HG02623 (cell line): Measurements from ENCODE around the gene PHACTR1.

Source experiments
- ATAC-seq: cut with Tn5 transposase; IDR thresholded peaks from one replicate; pipeline ENCODE4 v1.9.1; 2021; ENCODE audit warnings: moderate library complexity; ENCODE audit not compliant: unreplicated experiment

Gene PHACTR1

DNA sequence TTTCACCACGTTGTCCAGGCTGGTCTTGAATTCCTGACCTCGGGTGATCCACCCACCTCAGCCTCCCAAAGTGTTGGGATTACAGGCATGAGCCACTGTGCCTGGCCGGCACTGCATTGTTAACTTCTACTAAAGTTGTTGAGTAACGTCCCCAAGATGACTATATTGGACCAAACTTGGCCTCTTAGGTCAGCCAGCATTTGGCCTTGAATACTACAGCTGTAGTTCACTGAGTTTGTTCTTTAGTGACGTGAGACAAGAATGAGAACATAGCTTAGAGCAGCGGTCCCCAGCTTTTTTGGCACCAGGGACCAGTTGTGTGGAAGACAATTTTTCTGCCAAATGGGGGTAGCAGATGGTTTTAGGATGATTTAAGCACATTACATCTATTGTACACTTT, 374.6 kb downstream of the PHACTR1 start:
- no peak for ATAC-seq

DNA sequence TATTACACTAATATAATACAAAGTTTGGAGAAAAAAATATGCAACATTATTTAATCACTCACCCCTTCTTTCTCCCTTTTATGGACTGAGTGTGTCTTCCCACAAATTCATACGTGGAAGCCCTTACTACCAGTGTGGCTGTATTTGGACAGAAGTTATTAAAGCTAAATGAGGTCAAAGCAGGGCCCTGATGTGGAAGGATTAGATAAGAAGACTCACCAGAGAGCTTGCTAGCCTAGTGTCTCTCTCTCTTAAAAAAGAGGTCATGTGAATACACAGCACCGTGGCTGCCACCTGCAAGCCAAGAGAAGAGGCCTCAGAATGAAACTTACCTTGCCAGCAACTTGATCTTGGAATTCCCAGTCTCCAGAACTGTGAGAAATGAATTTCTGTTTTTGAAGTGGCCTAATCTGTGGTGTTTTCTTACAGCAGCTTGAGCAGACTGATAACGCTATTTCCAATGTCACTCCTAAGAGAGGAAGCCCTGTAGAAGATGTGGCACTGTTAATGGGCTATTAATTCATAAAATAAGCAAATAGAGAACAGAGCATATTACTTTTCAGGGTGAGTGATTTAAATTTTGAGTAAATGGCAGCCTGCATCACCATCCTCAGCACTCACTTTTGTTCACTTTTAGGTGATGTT, 378.3 kb downstream of the PHACTR1 start:
- no peak for ATAC-seq

DNA sequence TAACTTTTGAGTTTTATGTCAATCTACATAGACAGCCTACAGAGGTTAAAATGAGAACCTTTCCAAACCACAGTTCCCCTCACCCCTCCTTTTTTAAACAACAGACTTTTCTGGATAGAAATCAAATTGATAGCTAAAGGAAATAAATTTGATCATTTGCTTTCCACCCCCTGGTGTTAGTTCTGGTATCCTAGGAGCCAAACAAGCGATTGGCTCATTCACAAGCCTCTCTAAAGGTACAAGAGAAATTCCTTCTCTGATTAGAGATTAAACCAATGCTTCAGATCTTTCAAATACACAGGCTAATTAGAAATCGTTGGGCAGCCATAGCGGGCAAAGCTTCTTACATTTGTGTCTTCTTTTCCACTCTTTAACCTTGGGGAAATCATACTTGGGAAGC, 379.5 kb downstream of the PHACTR1 start:
- no peak for ATAC-seq

- ATAC-seq = no peak
Observed at GRCh38 chr6:13097454-13097853, 380.9 kb downstream of the PHACTR1 start.

GRCh38 chr6:13098006-13098405, 381.4 kb downstream of the PHACTR1 start:
- no peak for ATAC-seq

DNA sequence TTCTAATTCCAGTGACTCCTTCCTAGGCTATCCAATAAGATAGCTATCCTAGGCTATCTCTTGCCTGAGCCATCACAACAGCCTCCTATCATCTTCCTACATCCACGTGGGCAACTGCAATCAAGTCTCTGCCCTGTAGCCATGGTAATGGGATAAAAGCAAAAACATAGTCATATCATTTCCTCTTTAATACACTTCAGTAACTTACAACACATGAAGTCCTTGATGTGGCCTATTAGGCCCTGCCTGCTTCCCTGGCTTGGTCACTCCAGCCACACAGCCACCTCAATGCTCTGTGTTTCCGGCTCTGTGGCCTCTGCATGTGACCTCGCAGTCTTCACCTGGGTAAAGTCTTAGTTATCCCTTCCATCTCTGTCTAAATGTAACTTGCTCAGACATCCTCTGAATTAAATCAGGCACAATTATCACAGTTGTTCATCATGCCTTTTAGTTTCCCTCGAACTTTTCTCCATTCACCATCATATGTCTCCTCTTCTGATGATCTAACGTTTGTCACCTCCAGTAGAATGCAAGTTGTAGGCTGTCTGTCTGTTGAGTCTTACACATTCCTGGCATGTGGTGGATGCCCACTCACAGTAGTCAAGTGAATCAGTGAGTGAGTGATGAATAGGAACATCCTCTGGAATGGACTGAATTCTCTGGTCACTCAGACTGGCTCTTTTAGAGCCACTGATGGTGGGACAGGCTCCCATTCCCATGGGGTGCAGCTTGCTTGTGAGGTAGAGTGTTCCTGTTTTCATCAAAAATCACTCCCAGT, 382.4 kb downstream of the PHACTR1 start:
- no peak for ATAC-seq

- no peak for ATAC-seq
Observed at GRCh38 chr6:13099771-13100170, 383.2 kb downstream of the PHACTR1 start.

GRCh38 chr6:13101409-13101808, 384.8 kb downstream of the PHACTR1 start:
- ATAC-seq = no peak

DNA sequence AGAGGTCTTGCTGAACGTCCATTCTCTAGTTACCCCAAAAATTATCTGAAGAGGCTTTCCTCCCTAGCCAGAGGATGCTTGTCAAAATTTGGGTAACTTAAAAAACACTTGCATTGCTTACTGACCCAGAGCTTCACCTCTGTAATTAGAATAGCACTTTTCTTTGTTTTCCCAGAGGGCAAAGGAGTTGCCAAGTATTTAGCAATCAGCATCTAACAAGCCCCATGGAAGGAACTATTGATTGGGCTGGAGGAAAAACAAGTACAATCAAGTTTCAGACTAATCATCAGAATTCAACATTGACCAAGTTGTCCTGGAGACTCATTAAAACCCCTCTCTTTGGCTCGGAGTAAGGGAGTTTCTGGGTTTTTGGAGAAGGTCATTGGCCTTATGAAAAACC, 385.4 kb downstream of the PHACTR1 start:
- no peak for ATAC-seq

- ATAC-seq = no peak
Observed at GRCh38 chr6:13103169-13103568, 386.6 kb downstream of the PHACTR1 start.

- ATAC-seq = no peak
Observed at GRCh38 chr6:13105139-13105538, 388.6 kb downstream of the PHACTR1 start.

GRCh38 chr6:13112921-13113320, 396.4 kb downstream of the PHACTR1 start:
- ATAC-seq = no peak

DNA sequence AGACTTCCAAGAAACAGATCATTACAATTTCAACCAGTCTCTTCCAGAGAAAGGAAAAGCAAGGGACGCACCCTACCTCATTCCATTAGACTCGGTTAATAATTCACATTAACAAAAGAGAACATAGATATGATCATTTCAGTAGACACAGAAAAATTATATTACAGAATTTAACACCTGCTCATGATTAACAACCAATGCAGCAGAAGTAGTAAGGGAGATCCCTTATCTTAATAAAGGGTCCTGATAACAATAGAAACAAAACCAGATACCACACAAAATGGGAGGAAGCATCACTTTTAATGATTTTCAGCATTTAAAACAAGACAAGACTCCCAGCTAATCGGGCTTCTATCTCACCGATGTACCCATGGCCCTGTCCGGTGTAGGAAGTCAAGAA, 396.8 kb downstream of the PHACTR1 start:
- no peak for ATAC-seq

DNA sequence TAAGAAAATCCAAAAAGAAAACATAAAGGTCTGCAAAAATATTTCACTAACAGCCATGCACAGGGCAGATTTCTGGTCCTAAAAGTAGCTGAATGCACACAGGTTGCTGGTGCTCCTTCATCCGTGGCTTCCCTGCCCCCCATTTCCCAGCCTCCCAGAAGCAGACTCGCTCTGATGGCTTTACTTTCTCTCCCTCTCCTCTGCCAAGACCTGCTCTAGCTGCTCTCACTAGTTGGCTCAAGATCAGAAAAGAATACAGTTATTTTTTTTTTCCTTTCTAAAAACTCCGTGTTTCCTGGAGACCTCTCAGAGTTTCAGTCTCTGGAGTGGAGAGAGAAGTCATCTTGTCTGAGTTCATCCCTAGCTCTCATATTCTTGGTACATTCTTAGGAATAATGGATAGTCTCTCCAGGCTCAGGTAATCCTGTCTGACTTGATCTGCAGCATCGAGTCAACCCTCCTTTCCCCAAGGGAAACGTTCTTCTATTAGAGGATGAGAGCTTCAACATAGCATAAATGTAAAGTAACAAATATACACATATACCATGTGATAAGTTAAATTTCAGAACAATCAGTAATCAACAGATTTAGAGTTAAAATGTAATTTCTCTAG, 397.5 kb downstream of the PHACTR1 start:
- ATAC-seq = no peak

- ATAC-seq = no peak
Observed at GRCh38 chr6:13116155-13116554, 399.6 kb downstream of the PHACTR1 start.

- no peak for ATAC-seq
Observed at GRCh38 chr6:13117570-13117969, 401.0 kb downstream of the PHACTR1 start.

DNA sequence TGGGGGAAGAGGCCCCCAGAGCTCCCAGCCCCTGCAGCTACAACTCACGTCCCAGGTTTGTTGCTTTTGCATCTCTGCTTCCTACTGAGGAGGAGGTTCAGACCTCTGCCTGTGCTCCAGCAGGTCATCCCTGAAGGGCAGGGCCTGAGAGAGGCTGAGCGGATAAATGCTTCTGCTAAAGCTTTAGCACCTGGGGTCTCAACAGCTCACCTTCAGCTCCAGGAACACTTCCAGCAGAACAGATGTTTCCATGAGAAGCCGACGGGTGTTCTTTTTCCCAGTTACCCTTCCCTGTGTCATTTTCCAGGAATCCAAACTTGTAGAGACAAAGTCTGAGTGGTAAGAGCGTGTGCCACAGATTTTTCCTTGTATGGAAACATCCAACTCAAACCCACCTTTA, 403.0 kb downstream of the PHACTR1 start:
- ATAC-seq = no peak

- no peak for ATAC-seq
Observed at GRCh38 chr6:13120483-13121482, 404.2 kb downstream of the PHACTR1 start.

- no peak for ATAC-seq
Observed at GRCh38 chr6:13124131-13124530, 407.6 kb downstream of the PHACTR1 start.

- ATAC-seq = no peak
Observed at GRCh38 chr6:13125841-13126240, 409.3 kb downstream of the PHACTR1 start.
